DLD1 (cell line): ENCODE measurements around the gene RAB43.

ENCODE experiments used
- in situ Hi-C: cut with HindIII; loops from 2 replicates; pipeline ENCODE4 v1.10.0; 2017; ENCODE audit warnings: low sequenced_read_pairs

The RAB43 gene

DNA sequence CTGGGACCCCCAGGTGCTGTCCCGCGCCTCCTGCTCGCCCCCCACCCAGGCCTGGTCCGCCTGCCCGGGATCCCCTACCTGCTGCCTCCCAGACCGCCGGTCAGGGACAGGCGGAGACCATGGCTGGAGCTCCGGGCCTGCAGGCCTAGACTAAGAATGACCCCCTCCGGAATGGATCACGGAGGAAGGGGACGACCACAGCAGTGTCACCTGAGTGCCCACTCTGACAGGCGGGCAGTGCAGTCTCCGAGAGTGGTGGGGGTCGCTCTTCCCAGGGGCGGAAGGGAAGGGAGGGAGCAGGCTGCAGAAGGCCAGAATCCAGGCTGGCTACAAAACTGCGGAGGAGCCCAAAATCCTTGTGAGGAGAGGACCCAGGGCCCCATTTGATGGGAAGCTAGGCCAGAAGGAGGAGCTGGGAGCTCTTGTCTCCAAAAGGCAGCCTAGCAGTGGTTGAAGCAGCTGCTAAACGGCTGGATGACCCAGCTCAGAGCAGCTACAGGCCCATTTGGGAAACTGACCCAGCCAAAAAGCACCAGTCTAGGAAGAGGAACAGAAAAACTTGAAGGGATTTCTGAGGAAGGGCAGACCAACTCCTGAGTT lies 908 bp upstream of the RAB43 start:
- in situ Hi-C loops, result no loop called here

DNA sequence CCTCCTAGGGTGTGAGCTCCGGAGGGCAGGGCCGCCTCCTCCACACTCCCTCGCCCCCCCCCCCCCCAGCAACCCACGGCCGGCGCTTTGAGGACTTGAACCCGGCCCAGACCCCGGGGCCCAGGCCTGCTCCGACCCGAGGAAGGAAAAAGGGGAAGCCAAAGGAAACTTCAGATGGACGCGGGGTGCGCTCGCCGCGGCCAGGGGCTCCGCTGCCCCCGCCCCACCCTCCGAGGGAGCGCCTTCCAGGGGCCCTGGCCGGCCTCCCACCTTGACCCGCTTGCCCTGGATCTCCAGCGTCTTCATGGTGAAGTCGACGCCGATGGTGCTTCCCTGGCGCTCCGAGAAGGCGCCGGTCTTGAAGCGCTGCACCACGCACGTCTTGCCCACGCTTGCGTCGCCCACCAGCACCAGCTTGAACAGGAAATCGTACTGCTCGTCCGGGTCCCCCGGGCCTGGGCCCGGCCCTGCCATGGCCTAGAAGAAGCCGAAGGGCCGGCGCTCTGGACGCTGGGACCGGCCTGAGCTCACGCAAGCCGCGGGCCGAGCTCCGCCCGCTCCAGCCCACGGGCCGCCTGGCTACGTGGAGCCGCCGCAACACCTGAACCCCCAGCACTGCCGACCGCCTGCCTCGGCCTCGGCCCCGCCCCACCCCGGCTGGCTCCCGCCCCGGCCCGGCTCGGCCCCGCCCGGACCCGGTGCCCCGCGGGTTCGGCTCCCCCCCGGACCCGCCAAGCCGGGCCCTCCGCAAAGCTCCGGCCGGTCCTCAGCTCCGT lies 400 bp downstream of the RAB43 start:
- in situ Hi-C loops, result no loop called here

DNA sequence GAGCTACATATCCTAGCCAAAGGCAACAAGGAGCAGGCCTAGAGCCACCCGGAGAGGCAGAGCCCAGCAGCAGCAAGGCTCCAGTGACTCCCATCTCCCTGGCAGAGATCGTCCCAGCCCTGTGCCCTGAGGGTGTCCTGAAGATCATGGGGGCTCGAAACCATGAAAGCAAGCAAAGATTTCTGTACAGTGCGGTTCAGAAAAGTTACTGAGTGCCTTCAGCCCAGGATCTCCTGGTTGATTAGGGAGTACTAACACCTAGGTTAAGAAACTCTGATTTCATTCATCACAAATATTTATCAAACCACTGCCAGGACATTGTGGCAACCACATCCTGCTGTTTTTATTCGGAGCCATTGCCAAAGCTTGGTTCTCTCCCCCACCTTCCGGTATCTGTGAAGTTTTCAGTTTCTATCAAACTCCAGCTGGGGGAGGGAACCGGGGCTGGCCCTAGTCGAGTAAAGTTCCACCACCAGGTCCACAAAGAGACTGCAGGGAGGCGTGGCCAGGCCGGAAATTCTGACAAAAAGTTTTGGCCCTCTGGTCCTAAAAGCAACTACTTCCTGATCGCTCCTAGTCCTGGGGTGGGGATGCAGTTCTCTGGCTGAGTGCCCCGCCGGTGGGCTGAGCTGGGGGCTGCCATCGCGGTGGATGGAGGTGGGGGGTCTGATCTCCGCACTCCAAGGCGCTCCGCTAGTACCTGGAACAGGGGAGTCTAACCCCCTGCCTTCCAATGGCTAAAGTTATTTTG lies 1.2 kb downstream of the RAB43 start:
- in situ Hi-C loops, result no loop called here

DNA sequence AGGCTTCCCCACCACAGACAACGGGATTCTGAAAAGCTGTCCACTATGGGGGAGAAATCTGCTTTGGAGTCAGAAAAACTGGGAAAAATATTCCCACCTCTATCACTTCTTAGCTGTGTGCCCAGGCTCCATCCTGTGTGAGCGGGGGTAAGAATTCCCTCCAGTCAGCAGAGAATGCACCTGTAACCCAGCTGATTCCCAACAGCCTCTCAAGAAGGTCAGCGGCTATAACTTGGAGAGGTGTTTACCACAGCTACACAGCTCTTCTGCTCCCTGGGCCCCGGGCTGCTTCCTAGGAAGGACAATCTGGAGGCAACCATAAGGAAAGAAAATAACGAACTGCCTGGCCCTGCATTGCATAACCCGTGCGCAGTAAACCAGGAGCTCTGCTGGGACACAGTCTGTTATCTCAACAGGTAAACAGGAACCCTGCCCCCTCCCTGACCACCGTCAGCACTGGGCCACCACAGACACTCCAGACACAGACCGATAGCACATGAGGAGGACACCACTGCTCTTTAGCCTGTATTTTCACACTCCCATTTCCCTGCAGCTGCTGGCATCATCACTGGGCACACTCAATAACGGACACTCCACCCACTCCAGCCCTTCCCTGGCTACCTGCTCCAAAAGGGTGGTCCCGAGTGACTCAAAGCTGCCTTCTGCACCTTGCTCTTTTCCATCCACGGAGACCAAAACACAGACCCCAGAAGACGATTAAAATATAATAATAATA lies 2.1 kb downstream of the RAB43 start:
- in situ Hi-C loops, result loop anchor here (5.0 to 10.0 kb wide), 2 partner anchors 47 to 125 kb away; partner anchors contain the start of gene CFAP92

DNA sequence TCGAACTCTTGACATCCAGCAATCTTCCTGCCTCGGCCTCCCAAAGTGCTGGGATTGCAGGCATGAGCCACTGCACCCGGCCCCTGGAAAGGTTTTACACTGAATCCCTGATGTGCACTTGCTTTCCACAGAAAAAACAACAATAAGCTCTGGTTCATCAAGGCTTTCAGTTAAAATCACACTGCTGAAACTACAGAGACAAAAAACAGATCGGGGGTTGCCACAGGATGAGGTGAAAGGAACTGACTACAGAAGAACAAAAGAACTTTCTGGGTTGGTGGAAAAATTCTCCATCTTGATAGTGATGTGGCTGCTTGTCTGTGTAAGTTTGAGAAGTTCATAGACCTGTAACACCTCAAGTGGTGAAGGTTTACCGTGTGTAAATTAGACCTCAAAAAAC lies 2.9 kb downstream of the RAB43 start:
- in situ Hi-C loops, result loop anchor here (5.0 to 10.0 kb wide), 2 partner anchors 46 to 124 kb away; partner anchors contain the start of gene CFAP92

DNA sequence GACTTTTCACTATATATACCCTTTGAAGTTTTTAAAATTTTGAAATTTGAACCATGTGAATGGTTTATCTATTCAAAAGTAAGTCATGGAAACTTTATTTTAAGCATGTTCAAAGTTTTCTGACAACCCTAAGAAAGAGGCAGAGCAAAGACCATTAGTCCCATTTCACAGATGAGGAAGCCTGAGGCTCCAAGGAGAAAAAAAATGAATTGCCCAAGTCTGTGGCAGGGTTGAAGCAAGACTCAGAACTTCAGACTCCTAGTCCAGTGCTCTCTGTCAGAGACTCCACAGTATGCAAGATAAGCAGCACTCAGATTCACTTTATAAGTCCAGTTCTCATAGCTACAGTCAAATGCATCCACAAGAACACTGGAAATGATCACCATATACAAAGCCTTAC lies 4.5 kb downstream of the RAB43 start:
- in situ Hi-C loops, result loop anchor here (5.0 to 10.0 kb wide), 2 partner anchors 45 to 122 kb away; partner anchors contain the start of gene CFAP92

DNA sequence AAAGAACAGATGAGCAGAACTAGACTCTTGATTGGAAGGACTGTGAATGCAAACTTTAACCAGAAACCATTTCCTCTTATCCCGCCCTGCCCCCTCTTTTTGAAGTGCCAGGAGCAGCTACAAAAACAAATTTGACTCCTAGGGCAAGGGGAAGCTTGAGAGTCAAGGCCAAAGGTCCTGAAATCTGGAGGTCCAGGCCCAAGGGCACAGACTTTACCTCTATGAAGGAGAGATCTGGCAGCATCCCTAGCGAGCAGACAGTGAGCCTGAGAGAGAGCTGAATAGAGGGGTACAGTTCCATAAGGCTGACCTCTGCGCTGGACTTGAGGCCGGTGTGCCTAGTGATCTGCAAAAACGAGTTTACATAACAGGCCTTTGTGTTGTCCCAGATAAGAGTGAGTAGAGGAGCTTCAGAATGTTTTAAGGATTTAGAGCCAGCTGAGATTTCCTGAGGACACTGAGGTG lies 5.1 kb downstream of the RAB43 start:
- in situ Hi-C loops, result loop anchor here (5.0 to 10.0 kb wide), 2 partner anchors 44 to 122 kb away; partner anchors contain the start of gene CFAP92

DNA sequence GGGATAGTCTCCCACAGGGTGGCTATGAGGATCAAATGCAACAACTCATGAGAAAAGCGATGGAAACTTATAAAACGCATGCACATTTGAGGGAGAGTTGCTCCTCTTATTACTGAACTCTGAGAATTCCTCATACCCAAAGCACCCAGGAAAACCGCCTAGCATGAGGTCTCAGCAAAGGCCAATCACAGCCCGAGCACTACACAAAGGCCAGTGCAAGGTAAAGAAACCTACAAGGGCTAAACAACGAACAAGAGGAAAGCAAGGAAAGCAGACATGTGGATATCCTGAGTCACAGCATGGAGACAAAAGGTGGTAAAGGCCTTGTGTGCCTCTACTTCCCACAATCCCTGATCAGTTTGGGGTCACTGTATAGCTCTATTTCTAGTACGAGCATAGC lies 7.1 kb downstream of the RAB43 start:
- in situ Hi-C loops, result loop anchor here (10.0 kb wide), 1 partner anchor 120 kb away; the partner anchor contains the start of gene CFAP92

DNA sequence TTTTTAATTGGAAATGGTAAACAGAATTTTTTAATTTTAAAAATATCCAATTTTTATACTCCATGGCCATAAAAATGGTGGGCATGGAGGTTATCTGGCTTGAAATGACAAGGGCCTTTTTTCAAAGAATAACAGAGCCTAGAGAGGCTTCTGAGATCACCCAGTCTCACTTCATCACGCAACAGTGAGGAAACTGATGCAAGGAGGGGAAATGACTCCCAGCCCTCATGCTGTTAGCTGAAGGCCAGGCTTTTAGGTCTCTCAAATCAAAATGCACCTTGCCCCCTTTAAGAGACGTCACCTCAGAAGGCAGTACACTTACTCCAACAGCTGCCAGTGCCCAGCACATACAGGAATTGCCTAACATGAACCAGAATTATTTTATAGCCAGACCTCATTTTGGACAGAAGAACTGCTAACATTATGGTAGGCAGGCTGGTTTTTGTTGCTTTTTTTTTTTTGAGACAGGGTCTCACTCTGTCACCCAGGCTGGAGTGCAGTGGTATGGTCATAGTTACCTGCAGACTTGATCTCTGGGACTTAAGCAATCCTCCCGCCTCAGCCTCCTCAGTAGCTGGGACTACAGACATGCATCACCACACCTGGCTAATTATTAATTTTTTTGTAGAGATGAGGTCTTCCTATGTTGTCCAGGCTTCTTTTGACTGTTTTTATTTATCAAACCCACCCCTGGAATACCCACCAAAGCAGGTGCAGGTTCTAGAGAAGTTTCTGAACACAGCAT lies 9.1 kb downstream of the RAB43 start:
- in situ Hi-C loops, result loop anchor here (10.0 kb wide), 1 partner anchor 118 kb away; the partner anchor contains the start of gene CFAP92

DNA sequence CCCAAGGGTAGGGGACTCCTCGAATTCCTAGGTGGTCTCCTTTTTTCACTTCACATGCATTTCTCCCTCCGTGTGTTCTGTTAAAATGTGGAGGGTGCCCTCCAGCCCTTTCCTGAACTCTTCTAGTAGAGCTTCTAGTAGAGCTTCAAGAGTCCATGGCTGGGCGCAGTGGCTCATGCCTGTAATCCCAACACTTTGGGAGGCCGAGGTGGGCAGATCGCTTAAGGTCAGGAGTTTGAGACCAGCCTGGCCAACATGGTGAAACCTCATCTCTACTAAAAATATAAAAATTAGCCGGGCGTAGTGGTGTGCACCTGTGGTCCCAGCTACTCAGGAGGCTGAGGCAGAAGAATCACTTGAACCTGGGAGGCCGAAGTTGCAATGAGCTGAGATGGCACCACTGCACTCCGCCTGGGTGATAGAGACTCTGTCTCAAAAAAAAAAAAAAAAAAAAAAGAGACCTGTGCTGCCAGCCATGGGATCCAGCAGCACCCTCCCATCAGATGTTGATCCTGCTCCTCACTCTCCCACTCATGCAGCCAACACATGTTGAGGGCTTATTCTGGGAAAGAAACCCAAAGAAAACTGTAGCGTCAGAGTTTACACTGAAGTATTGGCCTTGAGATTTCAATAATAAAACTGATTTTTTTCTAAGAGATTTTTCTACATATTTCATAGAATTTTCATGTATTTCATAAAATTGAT lies 10.4 kb downstream of the RAB43 start:
- in situ Hi-C loops, result loop anchor here (10.0 kb wide), 1 partner anchor 116 kb away; the partner anchor contains the start of gene CFAP92

DNA sequence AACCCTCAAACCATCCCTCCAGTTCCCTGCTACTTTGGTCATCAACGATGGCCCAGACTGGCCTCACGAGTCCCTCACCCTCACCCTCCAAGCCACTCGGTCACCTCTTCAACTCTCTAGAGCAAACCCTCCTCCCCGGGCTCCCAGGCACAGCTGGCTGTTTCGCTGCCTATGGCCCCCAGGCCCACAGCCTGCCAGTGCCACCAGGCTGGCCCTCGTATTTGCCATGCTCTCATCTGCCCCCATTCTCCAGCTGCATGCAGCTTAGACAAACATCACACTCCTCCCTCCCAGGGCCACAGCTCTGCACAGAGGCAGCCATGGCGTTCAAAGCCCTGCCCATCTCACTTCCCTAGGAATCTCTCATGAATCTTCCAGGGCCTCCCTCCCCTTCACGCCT lies 13.8 kb downstream of the RAB43 start:
- in situ Hi-C loops, result no loop called here

DNA sequence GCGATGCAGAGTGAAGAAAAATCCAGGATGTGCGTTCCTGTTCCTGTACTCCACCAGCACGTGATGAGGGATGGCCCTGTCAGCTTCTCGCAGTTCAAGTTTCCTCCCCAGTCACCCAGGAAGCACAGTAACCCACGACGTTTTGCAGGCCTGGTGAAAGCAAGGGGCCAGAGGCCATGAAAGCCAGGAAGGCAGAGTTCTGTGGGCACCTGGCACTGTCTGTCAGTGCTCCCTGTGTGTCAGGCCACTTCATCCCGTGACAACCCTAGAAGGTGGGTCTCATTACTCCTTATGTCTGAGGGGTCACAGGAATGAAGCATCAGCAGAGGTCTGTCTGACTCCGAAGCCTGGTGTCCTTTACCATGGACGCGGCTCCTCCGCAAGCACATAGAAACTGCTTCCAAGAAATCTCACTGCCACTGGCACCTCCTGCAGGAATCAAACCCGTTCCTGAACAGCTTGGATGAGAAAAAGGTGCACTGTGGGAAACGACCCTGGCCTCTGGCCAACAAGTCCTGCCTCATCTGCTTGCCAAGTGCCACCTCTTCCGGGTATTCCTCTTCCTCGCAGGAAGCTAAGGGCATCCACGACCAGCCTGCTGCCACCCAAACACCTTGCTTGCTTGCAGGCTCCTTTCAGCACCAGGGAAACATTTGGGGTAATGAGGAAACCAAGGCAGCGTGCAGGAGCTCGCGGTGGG lies 14.6 kb downstream of the RAB43 start:
- in situ Hi-C loops, result no loop called here

DNA sequence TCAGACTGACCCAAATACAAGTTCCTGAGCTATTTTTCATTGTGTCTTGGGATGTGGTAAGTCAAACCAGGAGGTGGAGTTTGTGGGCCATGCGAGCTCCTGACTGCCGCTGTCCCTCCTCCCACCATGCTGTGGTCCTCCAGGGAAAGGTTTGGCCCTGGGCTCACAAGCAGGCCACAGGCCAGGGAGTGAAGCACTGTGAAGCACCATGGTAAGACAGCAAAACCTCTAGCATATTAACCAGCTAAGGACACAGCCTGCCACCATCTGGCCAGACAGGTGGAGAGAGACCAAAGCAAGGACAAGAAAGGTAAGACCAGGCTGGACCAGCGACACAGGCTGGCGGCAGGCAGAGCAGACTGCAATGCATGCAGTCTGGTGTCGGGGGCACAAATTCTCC lies 15.3 kb downstream of the RAB43 start:
- in situ Hi-C loops, result no loop called here

DNA sequence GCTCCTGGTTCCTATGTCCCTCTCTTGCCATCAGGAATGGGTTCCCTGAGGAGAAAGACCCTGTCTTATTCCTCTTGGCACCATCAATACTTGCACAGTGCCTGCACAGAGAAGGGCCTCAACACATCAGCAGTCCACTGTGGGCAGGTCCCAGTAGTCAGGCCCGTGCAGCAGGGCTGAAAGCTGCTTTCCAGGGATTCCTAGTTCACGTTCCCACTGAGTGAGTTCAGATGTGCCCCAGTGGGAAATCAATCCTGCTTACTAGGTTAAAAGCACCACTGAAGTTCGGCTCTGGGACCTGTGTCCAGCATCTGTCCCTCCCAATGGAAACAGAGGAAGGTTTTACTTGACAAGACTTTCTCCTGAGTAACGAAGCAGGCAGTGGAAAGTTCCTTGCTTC lies 15.7 kb downstream of the RAB43 start:
- in situ Hi-C loops, result no loop called here

DNA sequence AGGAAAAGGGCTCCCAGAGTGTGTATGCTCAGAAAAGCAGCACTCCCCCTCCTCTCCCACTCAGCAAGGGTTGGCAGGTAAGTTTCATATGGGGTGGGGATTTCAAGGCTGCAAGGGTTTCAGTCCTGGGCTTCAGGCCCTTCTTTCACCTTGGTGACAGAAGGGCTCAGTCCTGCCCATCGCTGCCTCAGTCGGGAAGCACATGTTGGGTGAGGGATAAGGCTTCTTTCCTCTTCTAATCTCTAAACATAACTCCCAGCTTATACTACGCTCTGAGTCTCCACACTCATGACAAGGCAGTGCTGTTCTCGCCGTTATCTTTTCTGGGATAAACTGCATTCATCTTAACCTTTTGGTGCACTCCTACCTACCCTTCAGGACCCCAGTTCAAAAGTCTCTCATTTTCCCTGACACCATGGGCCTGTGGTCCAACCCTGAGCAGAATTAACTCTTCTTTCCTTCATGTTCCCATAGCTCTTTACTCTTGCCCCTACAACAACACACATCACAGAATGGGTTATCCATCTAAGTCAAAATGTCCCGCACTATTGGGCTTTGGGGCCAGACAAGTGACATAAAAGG lies 17.0 kb downstream of the RAB43 start:
- in situ Hi-C loops, result no loop called here

DNA sequence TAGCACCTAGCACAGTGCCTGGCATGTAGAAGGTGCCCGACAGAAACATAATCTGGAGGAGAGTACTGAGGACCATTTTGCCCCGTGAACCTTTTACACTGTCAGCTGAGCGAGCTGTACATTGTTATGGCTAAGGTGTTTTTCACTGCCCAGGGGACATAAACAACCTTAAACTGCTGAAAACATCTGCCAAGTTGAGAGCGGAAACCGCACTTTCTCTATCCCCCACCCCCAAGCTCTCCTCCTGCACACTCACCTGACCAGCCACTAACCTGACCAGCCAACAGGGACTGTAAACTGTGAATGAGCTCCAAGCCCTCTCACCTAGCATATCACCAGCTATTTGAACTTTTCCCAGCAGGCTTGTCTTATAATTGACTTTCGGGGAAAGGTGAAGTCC lies 17.6 kb downstream of the RAB43 start:
- in situ Hi-C loops, result no loop called here

DNA sequence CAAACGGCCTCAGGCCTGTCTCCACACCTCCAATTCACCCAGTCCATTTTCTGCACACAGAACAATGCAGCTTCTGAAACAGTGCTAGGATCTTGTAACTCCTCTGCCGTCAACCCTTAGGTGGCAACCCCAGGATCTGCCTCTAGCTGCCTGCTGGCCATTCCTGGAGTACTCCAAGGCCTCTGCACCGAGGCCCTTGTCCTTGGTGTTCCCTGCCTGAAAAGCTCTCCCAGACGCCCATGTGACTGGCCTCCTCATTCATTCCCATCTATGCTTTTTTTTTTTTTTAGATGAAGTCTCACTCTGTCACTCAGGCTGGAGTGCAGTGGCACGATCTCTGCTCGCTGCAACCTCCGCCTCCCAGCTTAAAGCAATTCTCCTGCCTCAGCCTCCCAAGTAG lies 18.3 kb downstream of the RAB43 start:
- in situ Hi-C loops, result no loop called here

DNA sequence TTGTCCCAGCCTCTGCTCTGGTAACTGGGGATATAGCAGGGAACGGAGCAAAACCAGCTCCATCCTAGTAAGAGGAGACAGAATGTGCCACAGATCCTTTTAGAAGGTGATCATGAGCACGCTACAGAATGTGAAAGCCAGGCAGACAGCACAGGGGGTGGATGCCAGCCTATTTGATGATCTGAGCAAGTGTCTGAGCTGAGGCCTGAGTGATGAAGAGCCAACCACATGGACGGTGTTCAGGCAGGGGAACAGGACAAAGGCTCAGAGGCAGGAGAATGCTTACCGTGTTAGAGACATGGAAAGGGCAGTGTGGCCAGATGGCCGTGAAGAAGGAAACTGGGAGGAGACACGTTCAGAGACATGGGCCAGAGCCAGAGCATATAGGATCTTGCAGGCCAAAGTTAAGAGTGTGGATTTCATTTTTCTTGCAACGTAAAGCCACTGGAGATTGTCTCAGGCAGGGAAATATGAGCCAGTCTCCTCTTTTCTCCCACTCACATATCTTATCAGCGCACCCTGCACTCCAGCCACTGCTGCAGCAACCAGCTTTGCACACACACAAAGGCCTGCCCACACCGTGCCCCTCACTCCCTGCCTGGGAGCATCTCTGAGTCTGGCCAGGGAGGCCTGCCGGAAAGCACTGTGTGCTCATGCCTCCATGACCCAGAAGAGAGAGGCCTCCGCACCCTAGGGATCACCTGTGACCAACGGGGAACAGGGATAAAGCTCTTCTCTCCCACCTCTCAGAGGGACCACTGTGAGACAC lies 20.1 kb downstream of the RAB43 start:
- in situ Hi-C loops, result no loop called here
